NCI-H748 (cell line): ENCODE results near the gene PLA2G6.

Experiments used
- DNase-seq: peaks from one replicate; lab custom pipeline; 2025; ENCODE audit not compliant: unreplicated experiment; lab: John Stamatoyannopoulos, UW

PLA2G6 gene

DNA sequence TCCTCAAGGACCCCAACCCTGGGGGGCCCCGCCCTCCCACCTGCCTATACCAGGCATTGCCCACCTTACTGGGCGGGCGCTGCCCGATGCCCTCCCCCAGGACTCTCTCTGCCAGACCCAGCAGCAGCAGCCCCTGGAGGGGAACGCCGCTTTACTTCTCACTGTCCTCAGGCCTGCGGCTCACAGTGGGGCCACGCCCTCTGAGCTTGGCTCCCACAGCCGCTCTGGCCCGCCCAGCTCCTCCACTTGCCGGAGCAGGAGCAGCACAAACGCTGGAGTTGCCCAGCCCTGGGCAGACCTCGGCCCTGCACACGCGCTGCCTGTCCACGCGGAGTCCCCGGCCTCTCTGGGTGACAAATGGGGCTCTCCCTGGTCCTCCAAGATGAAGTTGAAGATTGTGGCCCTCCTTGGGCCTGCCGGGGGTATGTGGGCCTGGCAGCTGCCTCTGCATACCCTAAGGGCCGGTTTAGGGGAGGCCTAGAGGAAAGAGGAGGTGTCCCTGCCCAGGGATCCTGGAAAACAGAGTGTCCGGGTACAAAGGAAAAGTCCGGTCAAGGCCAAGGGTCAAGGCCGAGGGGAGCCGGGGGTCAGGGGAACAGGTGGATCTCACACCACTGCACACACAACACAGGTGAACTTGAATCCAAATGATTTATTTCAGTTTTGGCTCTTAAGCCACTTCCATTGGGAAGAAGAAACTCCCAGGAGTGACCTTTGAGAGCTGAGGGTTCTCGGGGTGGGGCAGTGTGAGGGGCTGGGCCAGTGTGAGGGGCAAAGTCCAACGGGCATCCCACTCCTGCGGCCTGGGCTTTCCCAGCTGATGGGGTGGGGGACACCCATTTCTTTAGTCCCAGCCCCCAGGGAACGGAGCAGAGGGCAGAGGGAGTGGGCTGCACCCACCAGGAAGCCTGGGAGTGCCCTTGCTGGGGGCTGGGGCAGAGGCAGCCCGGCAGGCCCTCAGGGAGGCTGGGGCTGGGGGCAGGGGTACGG is 70.5 kb downstream of the PLA2G6 start:
- DNase-seq = no peak

DNA sequence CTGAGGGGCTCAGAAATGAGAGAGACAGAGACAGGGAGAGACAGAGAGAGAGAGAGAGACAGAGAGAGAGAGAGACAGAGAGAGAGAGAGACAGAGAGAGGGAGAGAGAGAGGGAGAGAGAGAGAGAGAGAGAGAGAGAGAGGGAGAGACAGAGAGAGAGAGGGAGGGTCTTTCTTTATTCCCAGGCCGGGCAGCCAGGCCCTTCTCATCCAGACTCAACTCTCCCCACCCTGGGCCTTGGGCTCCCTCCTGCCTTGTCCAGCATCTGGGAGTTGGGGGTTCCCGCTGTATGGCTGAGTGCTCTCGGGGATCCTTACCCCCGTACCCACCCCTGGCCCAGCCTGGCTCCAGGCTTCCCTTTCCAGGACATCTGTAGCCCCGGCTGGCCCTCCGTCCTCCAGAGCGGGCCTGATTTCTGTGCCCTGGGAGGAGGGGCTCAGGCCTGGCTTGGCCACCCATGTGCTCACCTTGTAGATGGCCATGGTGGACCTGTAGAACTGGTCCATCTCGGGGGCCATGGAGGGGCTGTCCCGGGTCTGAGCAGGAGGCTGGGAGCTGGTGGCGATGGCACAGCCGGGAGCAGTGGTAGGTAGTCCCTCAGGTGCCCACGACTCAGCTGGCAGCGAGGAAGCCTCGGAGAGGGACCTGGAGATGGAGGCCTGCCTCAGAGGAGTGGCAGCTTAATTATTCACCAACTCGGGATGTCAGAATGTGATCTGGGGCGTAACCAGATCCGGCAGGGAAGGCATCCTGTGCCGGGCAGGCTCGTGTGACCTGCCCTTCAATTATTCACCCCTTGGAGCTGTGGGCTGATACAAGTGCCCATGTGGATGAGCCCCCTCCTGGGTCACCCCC is 71.4 kb downstream of the PLA2G6 start, which contains the start of gene BAIAP2L2:
Gene BAIAP2L2, minus strand, starts transcription at position 677 of the 855 bp plus-strand sequence. Its CDS starts 159 bp downstream, at position 518.
- DNase-seq = no peak

DNA sequence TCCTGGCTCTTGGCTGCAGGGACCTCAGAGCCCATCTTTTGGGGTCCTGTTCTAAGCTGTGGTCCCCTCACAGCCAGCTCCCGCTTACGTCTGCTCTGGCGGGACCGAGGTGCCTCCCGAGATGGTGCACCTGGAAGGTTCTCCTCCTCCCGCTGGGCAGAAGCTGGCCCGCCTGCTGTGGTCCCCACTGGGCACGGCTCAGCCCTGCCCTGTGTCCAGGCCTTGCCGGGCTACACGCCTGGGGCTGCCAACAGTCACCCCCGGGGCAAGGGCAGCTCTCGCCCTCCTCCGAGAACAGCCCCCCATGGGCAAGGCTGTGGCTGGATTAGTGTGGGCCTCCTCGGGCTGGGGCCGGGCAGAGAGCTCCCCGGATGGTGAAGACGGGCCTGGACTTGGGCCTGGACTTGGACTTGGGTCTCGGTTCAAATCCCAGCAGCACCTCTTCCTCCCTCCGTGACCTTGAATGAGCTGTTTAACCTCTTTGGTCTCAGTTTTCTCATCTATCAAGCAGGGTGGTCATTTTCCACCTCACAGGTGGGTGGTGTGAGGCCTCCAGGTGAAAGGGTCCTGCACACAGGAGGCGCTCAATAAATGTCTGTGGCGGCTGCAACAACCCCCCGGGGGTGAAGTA is 72.1 kb downstream of the PLA2G6 start:
- DNase-seq = no peak

DNA sequence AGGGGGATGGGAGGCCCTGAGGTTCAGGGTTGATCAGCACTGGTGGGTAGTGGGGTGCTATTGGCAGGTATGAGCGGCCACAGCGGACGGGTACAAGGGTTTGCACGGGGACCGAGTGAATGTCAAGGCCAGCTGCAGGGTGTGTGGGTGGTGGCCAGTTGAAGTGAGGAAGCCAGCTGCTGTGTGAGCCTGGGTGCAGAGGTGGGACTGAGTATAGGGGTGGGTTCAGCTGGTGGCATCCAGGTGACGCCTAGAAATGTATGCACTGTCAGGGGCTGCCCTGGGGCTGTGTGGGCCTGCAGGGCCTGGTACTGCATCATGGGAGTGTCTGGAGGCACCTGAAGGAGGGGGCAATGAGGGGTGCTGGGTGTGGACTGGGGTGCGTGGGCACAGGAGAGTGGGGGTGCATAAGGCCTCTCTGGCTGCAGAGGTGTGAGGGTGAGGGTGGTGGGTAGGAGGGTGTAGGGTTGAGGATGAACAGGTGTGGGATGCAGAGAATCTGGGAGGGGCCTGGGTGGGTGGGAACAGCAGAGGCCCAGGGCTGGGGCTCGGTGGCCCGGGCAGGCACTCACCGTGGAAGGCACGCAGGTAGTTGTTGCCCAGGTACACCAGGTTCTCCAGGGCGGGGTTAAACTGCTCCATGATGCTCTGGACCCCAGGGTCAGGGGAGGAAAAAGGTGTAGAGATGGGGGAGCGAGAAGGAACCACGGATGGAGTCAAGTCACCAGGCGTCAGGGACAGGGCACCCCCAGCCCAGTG is 72.9 kb downstream of the PLA2G6 start:
- no peak for DNase-seq

DNA sequence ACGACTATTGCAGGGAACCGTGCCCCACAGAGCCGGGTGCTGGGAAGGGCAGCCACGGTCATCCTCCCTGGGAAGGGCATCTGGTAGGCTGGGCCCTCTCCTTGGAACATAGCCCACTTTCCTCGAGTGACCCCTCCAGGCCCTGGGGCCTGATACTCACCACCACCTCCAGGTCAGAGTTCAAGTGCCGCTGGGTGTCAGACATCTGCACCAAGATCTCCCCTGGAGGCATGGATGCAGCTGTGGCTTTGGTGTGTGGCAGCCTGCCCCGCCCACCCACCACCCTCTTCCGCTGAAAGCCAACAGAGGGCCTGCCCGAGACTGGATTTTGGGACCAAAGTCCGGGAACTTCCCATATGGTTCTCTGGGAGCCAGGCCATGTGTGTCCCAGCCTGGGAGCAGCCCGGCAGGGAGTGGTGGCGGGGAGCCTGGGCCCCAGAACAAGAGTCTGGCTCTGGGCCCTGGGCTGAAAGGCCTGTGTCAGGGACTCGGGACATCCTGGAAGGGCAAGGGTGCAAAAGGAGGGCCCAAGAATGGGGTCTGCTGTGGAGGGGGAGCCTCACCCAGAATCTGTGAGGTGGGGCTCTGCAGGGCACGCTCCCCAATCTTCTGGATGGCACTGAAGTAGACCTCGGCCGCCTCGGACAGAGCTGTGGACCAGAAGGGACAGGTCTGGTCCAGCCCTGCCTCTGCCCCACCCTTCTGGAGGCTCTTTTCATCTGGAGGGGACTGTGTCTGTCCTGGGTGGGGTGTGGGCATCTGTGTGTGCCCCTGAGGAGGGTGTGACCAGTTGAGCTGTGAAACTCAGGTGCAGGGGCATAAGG is 73.7 kb downstream of the PLA2G6 start:
- DNase-seq = no peak

DNA sequence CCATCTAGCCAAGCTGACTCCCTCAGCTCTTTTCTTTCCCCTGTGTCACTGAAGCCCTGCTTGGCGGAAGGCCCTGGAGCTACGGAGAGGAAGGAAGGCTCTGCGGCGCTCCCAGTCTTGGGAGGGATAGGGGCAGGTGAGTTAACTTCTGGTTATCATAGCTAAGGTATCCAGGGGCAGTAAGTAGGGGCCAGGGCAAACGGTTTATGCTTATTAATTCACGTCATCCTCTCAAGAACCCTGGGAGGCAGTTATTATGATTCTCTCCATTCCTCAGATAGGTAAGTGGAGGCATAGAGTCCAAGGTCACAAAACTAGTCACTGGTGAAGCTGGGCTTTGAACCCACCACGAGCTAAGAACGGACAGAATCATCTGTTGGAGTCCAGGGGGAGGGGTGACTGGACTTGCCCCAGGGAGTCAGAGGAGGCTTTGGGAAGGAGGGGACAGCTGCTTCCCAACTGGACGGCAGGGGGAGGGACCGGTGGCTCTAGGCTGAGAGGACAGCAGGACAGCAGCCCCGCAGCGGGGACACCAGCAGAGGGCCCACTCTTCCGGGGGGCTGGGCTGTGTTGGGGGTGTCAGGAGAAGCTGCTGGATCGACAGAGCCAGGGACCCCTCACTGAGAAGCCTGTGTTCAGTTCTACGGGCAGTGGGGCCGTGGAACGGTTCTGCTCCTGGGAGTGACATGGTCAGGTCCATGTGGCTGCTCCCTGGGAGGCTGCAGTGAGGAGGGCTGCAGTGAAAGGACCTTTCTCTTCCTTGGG is 74.6 kb downstream of the PLA2G6 start:
- DNase-seq = no peak

DNA sequence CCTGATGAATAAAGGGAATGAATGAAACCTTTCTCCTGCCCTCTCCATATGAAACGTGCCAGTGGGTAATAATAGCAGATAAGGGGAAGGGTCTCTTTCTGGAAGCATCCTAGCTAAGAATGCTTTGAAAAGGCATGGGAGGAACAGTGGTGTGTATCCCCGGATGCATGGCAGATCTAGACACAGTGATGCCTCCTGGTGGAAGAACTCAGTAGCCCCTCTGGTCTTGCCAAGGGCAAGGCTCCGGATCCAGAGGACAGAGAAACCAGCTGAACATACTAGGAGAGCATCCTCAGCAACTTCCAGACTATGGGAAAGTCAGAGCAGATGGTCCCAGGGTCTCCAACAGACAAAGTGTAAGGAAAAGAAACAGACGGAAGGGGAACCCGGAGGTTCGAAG is 77.5 kb downstream of the PLA2G6 start:
- peak; percentile 20 for DNase-seq

DNA sequence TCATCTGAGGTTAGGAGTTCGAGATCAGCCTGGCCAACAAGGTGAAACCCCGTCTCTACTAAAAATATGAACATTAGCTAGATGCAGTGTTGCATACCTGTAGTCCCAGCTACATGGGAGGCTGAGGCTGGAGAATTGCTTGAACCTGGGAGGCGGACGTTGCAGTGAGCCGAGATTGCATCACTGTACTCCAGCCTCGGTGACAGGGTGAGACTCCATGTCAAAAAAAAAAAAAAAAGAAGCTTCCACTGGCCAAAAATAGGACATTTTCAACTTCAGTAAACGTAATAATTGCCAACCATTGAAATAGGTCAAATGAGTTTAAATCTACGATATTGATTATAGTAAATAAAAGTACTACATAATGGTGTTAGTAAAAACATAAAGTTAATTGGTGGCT is 78.0 kb downstream of the PLA2G6 start:
- DNase-seq = no peak

DNA sequence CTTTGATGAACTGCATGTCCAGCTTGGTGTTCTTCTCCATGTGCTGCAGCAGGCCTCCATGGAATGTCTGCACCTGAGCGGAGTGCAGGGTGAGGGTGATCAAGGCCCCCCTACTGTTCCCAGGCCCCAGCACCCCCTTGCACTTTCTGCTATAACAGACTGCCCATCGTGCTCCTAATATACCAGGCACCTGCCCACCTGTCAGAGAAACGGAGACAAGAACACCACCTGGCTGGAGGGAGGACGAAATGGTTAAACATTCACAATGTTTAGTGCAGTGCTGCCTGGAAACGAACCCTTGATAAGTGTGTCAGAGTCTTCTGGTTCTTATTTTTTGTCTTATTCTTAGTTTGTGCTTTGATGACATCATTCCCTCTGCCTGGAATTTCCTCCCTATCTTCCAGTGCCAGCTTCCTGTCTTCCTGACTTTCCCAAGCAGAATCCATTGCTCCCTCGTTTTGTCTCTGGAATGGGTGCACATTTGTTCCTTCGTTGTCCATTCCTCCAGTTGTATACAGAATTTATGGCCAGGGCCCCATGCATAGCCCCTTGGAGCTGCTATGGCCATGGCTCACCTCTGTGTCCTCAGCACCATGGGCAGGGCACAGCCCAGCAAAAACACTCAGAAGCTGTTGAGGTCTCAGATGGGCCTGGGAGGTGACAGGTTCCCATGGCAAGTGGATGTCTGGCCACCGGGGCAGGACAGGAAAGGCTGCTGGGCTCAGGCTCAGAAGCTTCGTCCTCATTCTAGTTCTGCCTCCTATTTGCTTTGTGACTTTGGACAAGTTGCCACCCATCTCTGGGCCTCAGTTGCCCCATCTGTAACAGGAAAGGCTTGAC is 83.0 kb downstream of the PLA2G6 start:
- DNase-seq = no peak

DNA sequence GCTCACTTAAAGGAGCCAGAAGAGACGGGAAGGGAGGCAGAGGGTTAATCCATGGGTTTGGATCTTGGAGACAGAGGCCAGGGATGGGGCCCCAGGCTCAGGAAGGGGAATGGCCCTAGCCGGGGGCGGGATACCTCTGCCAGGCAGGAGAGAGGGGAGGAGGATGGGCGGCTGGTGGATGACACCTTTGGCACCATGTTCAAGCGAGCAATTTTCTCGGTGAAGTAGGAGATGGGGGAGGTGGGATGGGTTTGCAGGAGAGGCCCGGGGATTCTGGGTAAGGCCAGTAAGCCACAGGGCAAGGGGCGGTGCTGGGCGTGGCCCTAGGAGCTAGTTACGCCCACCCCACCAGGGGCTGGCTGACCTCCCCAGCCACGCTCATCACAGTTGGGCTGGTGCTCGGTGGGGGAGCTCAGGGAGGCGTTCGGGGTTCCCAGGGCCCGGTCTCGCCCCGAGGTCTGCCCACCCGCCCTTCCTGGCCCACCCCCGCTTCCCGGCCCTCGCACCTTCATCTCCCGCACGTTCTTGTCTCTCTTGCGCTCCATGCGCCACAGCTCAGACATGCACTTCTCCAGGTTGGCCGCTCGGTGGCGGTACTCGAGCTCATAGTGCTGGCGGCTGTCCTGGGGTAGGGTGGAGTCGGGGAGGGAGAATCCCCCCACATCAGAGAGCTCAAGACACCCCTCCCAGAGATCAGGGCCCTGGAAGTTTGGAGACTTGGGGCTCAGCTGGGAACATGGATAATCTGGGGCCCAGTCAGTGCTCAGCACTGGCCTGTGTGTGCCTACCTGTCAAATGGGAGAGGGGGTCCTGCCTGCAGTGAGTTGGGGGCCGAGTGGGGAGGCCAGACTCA is 83.8 kb downstream of the PLA2G6 start:
- no peak for DNase-seq

DNA sequence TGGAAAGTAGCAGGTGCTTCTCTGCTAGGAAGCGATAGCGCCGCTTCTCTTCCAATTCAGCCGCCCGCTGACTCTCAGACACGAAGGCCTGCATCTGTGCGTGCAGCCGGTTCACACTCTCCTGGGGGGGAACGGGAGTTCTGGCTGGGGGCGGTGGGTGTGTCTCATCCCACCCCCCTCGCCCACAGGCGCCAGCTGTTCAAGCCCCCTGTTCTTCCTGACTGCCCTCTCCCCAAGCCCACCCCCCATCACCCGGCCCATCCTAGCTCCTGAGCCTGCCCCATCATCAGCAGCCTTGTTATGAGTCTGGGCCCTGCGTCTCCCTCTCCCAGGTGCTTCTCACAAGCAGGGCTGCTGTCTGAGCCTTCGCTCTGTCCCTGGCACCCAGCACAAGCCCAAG is 84.6 kb downstream of the PLA2G6 start:
- DNase-seq = no peak

DNA sequence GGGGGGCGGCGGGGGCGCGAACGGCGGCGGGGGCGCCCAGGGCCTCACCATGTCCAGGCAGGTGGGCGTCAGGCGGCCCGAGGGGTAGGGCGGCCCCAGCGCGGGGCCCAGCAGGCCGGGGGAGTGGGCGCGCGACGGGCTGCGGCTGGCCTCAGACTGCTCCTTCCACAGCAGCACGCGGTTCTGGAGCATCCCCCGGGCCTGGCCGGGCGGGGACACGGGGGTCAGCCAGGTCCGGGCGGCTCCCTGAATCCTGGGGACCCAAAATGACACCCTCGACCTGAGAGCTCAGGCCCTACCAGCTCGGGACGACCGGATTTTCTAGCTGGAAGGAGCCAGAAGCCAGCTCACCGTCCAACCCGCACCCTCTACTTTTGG is 92.2 kb downstream of the PLA2G6 start:
- DNase-seq = no peak

DNA sequence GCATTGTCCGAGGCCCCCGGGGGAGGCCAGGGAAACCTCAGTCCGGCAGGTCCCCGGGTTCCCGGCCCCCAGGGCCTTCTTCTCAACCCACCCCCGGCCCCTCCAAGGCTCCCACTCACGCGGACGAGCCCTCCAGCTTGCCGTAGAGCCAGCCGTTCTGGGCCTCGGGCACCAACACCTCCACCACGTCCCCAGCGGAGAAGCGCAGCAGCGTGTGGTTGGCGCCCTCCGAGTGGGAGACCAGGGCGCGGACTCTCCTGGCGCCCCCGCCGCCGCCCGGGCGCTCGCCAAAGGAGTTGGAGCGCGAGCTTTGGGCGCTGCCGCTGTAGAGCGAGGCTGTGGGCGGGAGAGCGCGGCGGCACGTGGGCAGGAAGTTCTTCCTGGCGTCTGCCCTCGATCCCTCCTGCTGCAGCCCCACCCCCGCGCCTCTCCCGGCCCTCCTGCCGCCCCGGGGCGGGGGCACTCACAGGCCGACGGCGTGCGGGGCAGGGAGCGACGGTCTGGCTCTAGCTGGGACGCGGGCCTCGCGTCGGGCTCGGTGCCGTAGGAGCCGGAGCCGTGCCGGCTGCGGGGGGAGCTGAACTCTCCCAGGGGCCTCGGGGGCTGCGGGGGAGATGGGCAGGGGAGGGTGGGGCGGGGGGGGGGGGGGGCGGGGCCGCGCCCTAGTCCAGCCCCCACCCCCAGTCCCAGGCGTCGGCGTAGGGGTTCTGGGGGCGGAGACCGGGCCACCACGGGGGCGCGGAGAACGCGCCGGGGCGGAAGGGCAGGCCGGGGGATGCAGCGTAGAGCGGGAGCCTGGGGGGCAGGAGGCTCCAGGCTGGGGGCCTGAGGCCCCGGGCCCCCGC is 92.8 kb downstream of the PLA2G6 start:
- DNase-seq = peak; percentile 6

DNA sequence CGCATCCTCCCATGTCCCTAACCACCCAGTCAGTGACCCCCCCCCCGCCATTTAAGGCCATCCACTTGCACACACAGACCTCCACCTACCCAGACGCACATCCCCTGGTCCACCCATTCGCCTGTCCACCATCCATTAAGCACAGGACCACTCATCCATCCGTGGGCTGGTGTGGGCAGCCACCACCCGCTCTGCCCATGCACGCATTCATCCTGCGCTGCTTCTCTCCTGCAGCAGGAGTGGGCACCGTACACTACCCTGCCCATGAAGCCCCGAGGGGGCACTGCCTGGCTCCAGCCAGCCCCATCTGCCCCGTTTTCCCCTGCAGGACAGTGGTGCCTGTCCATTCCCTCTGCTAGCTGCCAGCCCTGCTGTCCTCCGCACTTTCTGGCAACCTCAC is 93.8 kb downstream of the PLA2G6 start:
- no peak for DNase-seq

DNA sequence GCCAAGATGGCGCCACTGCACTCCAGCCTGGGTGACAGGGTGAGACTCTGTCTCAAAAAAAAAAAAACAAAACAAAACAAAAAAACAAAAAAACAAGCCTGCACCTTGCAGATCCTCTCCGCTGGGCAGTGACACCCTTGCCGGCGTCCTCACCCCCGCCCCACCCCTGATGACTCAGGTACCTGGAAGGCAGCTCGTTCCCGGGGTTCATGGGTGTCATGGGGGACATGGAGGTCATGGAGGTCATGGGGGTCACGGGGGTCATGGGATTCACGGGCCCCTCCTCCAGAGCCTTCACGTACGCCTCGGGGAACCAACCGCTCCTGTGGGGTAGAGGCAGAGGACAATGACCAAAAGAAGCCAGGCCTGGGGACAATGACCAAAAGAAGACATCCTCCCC is 94.7 kb downstream of the PLA2G6 start:
- DNase-seq = no peak
